GM12891 (cell line): Measurements from ENCODE around the gene ATP8A2.

ENCODE experiments used
- POLR2A ChIP-seq: IDR thresholded peaks from 2 replicates; pipeline ENCODE4 v1.6.1; 2011; ENCODE audit warnings: low read depth, low read length, control low read depth
- POLR2AphosphoS5 ChIP-seq: IDR thresholded peaks from 2 replicates; pipeline ENCODE4 v1.6.1; 2011; ENCODE audit warnings: low read depth, low read length, control low read depth

- no peak for TF ChIP-seq POLR2A
- no peak for TF ChIP-seq POLR2AphosphoS5
Measured at GRCh38 chr13:25768376-25768775, 396.6 kb downstream of the ATP8A2 start.
